ENCODE results near the gene ATP6V1A. TPM values are rescaled to one million over a fixed set of nuclear protein-coding genes. Genes with fewer than 3 reads are reported as not detected.
"Not testable (repeated sequence)": the region's sequence is repeated elsewhere in the genome, so short reads cannot be mapped to it uniquely, and the experiment has no call there.

The ATP6V1A gene
- total RNA-seq, 2 experiments from 2014 or later = 8.7 to 9.4 TPM

DNA sequence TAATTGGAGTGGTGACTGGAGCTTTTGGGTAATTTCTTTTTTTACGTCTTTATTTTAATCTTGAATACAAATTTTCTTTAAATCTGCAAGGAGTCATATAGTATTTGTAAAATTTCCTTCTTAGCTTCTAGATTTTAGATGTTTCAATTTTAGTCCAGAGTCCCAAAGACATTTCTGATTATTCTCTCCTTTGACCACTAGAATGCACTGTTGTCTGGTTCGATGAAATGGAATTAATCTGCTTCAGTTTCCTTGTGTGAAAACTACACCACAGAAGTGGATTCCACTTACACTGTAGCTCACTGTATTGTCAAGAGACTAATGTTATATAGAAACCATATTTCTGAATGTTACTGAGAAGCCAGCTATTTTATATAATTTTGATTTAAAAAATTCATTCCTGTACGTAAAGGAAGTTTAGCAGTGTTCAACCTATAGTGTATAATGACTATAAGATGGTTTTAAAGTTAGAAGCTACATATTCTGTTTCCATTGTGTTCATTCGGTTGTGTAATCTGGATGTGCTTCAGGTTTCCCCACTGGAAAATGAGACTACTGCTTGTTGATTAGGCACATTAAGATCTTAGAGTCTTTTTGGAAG is 97.9 kb downstream of the ATP6V1A start:
- no peaks in the 10 kb centered on the region for H3K9me3 Mint-ChIP-seq
- H3K4me1 ChIP-seq (ENCODE audit: insufficient read depth, low read length) = no peaks in the 10 kb centered on the region
- H3K27me3 Mint-ChIP-seq = no peaks in the 10 kb centered on the region
- ChIA-PET POLR2A (interaction anchor here (0.5 kb wide), 1 partner anchor 314 kb away, joined by 3 read pairs; no protein-coding TSS in a partner anchor), CTCF (interaction anchor here (0.6 to 1.7 kb wide), 5 partner anchors 17 to 80 kb away, joined by 3 to 6 read pairs (median 4); no protein-coding TSS in a partner anchor)
- TF ChIP-seq, protein P1, sequence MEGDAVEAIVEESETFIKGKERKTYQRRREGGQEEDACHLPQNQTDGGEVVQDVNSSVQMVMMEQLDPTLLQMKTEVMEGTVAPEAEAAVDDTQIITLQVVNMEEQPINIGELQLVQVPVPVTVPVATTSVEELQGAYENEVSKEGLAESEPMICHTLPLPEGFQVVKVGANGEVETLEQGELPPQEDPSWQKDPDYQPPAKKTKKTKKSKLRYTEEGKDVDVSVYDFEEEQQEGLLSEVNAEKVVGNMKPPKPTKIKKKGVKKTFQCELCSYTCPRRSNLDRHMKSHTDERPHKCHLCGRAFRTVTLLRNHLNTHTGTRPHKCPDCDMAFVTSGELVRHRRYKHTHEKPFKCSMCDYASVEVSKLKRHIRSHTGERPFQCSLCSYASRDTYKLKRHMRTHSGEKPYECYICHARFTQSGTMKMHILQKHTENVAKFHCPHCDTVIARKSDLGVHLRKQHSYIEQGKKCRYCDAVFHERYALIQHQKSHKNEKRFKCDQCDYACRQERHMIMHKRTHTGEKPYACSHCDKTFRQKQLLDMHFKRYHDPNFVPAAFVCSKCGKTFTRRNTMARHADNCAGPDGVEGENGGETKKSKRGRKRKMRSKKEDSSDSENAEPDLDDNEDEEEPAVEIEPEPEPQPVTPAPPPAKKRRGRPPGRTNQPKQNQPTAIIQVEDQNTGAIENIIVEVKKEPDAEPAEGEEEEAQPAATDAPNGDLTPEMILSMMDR (IDR thresholded peaks at IDR 0.05) = peak; percentile 70
- intact Hi-C loops (cut with DNase I, micrococcal nuclease) = loop anchor here in 1 of 2 experiments (1.0 kb wide), 1 partner anchor 69 kb away; no protein-coding TSS in a partner anchor
- H3K27ac ChIP-seq (ENCODE audit: low read depth in 1 of 2, low read length in 2 of 2) = no peak overlapping the region
- H3K27ac Mint-ChIP-seq = no peak overlapping the region
- no peaks in the 10 kb centered on the region for H3K36me3 ChIP-seq (ENCODE audit: insufficient read depth, low read length)
- DNase-seq = peak in 3 of 14 experiments; percentile 38 to 46 (median 44)
- no peaks in the 10 kb centered on the region for H3K36me3 Mint-ChIP-seq (ENCODE audit: low read depth)
- H3K27me3 ChIP-seq (ENCODE audit: control insufficient read depth in 1 of 2, insufficient read depth in 2 of 2, low read length in 2 of 2) = no peaks in the 10 kb centered on the region
- H3K4me1 Mint-ChIP-seq (ENCODE audit: low read depth) = no peaks in the 10 kb centered on the region
- H3K4me3 ChIP-seq (ENCODE audit: low read length) = no peak overlapping the region
- H3K4me3 Mint-ChIP-seq = no peak overlapping the region
- no peaks in the 10 kb centered on the region for H3K9me3 ChIP-seq (ENCODE audit: control insufficient read depth in 1 of 2, insufficient read depth in 1 of 2, low read length in 2 of 2)
- no peak for ATAC-seq (ENCODE audit: poor library complexity)

DNA sequence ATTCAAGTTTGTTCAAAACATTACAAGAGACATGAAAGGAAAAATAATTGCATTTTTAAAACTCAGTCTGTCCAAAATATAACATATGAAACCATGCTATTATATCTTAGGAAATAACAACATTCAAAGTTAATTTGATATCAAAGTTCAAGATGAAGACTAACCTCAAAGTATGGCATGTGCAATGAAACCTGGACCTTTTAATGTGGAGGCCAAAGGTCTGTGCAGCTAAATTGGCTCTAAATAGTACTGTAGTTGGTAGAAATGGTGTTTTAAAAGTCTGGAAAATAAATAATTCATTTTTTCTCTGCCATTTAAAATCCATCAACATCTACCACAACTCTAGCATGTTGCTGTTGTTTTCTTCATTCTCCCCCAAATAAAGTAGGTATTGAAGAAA is 100.4 kb downstream of the ATP6V1A start:
- H3K4me3 Mint-ChIP-seq = no peak overlapping the region
- Histone ChIP-seq H3K9me3 (ENCODE audit: control insufficient read depth in 1 of 2, insufficient read depth in 1 of 2, low read length in 2 of 2) (no peaks in the 10 kb centered on the region), H3K4me3 (ENCODE audit: low read length) (no peak overlapping the region), H3K36me3 (ENCODE audit: insufficient read depth, low read length) (no peaks in the 10 kb centered on the region), H3K27ac (ENCODE audit: low read depth in 1 of 2, low read length in 2 of 2) (no peak overlapping the region), H3K4me1 (ENCODE audit: insufficient read depth, low read length) (no peaks in the 10 kb centered on the region), H3K27me3 (ENCODE audit: control insufficient read depth in 1 of 2, insufficient read depth in 2 of 2, low read length in 2 of 2) (no peaks in the 10 kb centered on the region)
- TF ChIP-seq, protein P1 (IDR thresholded peaks at IDR 0.05) = no peak
- CTCF ChIA-PET = no interaction called here
- DNase-seq = no peak
- no peak overlapping the region for H3K27ac Mint-ChIP-seq
- POLR2A ChIA-PET = no interaction called here
- intact Hi-C loops (cut with DNase I, micrococcal nuclease) = no loop called here
- H3K4me1 Mint-ChIP-seq (ENCODE audit: low read depth) = no peaks in the 10 kb centered on the region
- no peaks in the 10 kb centered on the region for H3K27me3 Mint-ChIP-seq
- ATAC-seq (ENCODE audit: poor library complexity) = no peak
- H3K9me3 Mint-ChIP-seq = no peaks in the 10 kb centered on the region
- H3K36me3 Mint-ChIP-seq (ENCODE audit: low read depth) = no peaks in the 10 kb centered on the region

DNA sequence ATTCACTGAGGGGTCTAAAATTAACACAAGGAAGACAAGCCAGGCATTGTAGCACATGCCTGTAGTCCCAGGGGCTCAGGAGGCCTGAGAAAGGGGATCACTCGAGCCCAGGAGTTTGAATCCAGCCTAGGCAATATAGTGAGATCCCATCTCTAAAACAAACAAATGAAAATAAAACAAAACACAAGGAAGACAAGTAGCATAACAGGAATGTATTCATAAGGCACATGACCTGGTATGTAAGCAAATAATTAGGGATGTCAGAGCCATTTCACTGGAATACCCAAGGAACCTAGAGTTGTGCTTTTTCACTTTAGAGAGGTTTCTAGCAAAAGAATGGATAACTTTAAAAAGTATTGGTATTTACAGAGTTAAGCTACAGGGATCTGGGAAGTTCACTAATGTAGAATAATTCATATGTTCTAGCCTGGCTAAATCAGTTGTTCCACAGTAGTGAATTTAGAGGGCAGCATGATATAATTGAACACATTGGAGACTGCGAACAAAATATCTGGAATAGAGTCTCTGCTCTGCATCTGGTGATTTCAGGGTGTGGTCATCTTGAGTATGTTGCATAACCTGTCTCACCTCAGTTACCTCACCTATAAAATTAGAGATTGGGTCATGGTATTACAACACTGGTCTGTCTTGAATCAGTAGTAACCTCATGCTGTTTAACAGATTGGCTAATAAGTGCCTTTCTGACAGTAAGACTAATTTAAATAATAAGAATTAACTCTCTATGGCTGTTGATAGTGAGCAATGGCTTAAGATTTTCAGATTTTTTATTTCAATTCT is 101.0 kb downstream of the ATP6V1A start:
- H3K4me3 ChIP-seq (ENCODE audit: low read length) = no peak overlapping the region
- ChIA-PET POLR2A (no interaction called here), CTCF (no interaction called here)
- no peak overlapping the region for H3K4me3 Mint-ChIP-seq
- no peaks in the 10 kb centered on the region for H3K9me3 ChIP-seq (ENCODE audit: control insufficient read depth in 1 of 2, insufficient read depth in 1 of 2, low read length in 2 of 2)
- no peaks in the 10 kb centered on the region for H3K9me3 Mint-ChIP-seq
- ATAC-seq (ENCODE audit: poor library complexity) = no peak
- intact Hi-C loops (cut with DNase I, micrococcal nuclease) = no loop called here
- DNase-seq = no peak
- no peaks in the 10 kb centered on the region for H3K4me1 ChIP-seq (ENCODE audit: insufficient read depth, low read length)
- H3K27me3 ChIP-seq (ENCODE audit: control insufficient read depth in 1 of 2, insufficient read depth in 2 of 2, low read length in 2 of 2) = no peaks in the 10 kb centered on the region
- no peak overlapping the region for H3K27ac ChIP-seq (ENCODE audit: low read depth in 1 of 2, low read length in 2 of 2)
- TF ChIP-seq, protein P1 (IDR thresholded peaks at IDR 0.05) = no peak
- H3K27me3 Mint-ChIP-seq = no peaks in the 10 kb centered on the region
- H3K36me3 ChIP-seq (ENCODE audit: insufficient read depth, low read length) = no peaks in the 10 kb centered on the region
- no peaks in the 10 kb centered on the region for H3K36me3 Mint-ChIP-seq (ENCODE audit: low read depth)
- no peak overlapping the region for H3K27ac Mint-ChIP-seq
- no peaks in the 10 kb centered on the region for H3K4me1 Mint-ChIP-seq (ENCODE audit: low read depth)

GRCh38 chr3:113849071-113849470 is 102.2 kb downstream of the ATP6V1A start:
- H3K4me1 ChIP-seq (ENCODE audit: insufficient read depth, low read length); H3K27me3 ChIP-seq (ENCODE audit: control insufficient read depth in 1 of 2, insufficient read depth in 2 of 2, low read length in 2 of 2); H3K27ac Mint-ChIP-seq; H3K27me3 Mint-ChIP-seq; H3K4me1 Mint-ChIP-seq (ENCODE audit: low read depth); H3K9me3 Mint-ChIP-seq; H3K36me3 ChIP-seq (ENCODE audit: insufficient read depth, low read length); H3K4me3 Mint-ChIP-seq; DNase-seq; intact Hi-C loops (cut with DNase I, micrococcal nuclease); H3K36me3 Mint-ChIP-seq (ENCODE audit: low read depth); CTCF ChIA-PET; POLR2A ChIA-PET; H3K9me3 ChIP-seq (ENCODE audit: control insufficient read depth in 1 of 2, insufficient read depth in 1 of 2, low read length in 2 of 2); ATAC-seq (ENCODE audit: poor library complexity); H3K4me3 ChIP-seq (ENCODE audit: low read length); H3K27ac ChIP-seq (ENCODE audit: low read depth in 1 of 2, low read length in 2 of 2): not testable (repeated sequence)

GRCh38 chr3:113849841-113850240 is 103.0 kb downstream of the ATP6V1A start:
- H3K9me3 Mint-ChIP-seq; H3K27ac Mint-ChIP-seq; H3K36me3 ChIP-seq (ENCODE audit: insufficient read depth, low read length); H3K4me3 Mint-ChIP-seq; POLR2A ChIA-PET; ATAC-seq (ENCODE audit: poor library complexity); H3K4me1 Mint-ChIP-seq (ENCODE audit: low read depth); CTCF ChIA-PET; intact Hi-C loops (cut with DNase I, micrococcal nuclease); H3K27me3 ChIP-seq (ENCODE audit: control insufficient read depth in 1 of 2, insufficient read depth in 2 of 2, low read length in 2 of 2); DNase-seq; H3K4me1 ChIP-seq (ENCODE audit: insufficient read depth, low read length); H3K4me3 ChIP-seq (ENCODE audit: low read length); H3K27ac ChIP-seq (ENCODE audit: low read depth in 1 of 2, low read length in 2 of 2); H3K9me3 ChIP-seq (ENCODE audit: control insufficient read depth in 1 of 2, insufficient read depth in 1 of 2, low read length in 2 of 2); H3K36me3 Mint-ChIP-seq (ENCODE audit: low read depth); H3K27me3 Mint-ChIP-seq: not testable (repeated sequence)

Measured in CD4-positive, alpha-beta T cell (primary cell).